GM18505 (cell line): Measurements from ENCODE around the gene APRT.
A peak's percentile ranks its signal among the peaks of the same experiment; 100 is the strongest.

Experiments used
- ATAC-seq: cut with Tn5 transposase; IDR thresholded peaks from one replicate; pipeline ENCODE4 v1.9.1; 2021; ENCODE audit not compliant: unreplicated experiment
- POLR2A ChIP-seq: IDR thresholded peaks from 4 replicates; pipeline ENCODE4 v1.6.1; 2011; ENCODE audit warnings: borderline replicate concordance; ENCODE audit not compliant: insufficient read depth, insufficient read length; ENCODE audit errors: extremely low read depth

Gene APRT

DNA sequence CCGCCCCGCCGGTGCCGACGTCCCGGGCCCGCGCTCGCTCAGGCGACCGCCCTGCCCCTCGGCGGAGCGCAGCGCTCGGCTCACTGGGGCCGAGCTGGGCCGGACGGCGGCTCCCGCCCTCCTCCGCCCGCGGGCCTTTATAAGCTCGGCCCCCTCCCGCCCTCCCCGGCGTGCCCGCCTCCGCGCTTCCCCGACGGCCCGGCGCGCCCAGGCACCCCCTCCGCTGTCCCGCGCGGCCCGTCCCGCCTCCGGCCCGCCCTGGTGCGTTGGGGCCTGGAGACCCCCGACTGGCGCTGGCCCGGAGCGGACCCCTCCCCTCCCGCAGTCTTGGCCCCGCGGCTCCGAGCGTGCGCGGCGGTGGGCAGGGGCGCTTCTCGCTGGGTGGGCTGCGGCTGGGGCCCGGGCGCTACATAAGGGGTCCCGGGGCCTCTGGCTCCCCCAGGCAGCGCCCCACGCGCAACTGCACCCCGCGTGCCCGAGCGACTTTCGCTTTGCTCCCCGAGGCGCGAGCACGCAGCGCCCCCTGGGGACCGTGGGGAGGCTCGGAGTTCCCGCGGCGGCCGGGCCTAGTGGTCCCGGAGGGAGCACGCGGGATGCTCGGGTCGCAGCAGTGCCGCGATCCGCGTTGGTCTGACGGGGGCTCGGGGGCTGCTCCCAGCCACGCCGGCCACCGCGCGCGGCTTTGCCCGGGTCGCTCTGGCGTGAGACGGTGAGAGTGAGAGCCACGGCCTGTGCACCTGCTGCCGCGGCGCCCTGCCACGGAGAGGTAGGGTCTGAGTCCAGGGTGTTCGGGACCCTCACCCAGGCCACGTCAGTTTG lies 26.4 kb downstream of the APRT start, which contains the start of gene PIEZO1:
PIEZO1 (minus strand) TSS at position 115 of the 819 bp plus-strand sequence. CDS start 256 bp downstream, outside the sequence.
- no peak for ATAC-seq
- TF ChIP-seq POLR2A, result peak; percentile 92

DNA sequence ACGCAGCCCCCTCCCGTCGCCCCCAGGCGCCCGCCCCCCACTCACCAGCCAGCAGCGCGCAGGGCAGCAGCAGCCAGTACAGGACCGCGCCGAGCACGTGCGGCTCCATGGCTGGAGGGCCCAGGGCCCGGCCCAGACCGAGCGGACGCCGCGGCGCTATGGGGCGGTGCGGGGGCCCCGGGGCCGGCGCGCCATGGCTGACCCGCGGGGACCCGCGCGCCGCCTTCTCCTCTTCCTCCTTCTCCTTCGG lies 26.9 kb downstream of the APRT start:
- ATAC-seq, result no peak
- no peak for TF ChIP-seq POLR2A

DNA sequence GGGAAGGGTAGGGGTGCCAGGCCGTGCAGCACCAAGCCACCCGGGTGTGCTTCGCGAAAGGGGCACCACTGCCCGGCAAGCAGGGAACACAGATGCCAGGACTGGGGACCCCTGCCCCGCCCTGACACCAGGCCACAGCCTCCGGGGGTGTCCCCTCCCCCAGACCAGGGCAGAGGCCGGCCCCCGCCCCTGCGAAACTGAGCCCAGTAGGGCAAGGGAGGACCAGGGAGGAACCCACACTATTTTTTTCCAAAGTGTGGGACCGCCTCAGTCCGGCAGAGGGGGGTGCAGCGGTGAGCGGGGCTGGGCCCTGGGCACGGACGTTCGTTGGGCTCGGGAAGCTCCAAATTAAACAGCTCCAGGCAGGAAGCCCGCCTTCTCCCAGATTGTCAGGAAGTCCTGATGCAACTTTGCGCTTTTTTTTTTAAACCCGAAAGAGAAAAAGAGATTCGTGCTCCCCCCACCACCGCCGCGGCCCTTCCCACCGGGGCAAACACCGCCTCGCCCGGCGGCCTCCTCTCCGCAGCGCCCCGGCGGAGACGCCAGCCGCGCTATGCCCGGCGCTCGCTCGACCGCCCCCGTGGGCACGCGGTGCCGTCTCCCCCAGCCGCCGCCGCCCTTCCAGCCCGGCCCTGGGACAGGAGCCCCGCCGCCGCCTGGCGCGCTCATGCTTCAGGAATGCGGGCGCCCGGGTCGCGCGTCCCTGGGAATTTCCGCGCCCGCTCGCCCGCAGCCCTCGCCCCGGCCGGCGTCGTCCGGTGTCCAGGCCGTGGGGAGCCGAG lies 27.5 kb downstream of the APRT start:
- no peak for TF ChIP-seq POLR2A
- ATAC-seq, result no peak

DNA sequence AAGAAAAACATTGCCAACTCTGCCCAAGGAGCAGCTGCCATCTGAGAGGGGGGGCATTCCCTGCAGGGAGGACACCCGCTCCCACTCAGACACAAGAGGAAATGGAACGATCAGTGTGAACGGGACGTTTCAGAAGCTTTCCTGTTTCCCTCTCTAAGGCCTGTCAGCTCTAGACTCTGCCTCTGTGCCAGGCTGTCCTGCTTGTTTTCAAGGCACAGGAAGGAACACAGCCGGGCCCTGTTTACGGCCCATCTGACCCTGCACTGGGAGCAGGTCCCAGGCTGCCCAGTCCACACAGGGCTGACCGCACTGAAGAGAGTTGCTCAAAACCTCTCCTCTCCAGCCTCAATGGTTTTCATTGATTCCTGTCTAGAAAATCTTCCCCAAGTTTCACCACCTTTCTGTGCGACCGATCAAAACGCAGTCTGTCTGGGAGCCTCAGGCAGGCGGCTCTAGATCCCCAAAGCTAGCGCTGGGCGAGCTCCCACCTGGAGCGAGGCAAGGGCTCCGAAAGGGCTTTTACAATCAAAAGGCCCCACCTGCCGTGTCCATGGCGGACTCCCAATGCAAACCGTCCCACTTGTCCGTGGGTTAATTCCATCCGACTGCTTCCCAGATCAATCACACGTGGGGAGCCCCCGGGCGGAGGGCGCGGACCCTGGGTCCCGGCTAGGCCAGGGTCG lies 28.2 kb downstream of the APRT start:
- TF ChIP-seq POLR2A, result peak; percentile 43
- ATAC-seq, result no peak

DNA sequence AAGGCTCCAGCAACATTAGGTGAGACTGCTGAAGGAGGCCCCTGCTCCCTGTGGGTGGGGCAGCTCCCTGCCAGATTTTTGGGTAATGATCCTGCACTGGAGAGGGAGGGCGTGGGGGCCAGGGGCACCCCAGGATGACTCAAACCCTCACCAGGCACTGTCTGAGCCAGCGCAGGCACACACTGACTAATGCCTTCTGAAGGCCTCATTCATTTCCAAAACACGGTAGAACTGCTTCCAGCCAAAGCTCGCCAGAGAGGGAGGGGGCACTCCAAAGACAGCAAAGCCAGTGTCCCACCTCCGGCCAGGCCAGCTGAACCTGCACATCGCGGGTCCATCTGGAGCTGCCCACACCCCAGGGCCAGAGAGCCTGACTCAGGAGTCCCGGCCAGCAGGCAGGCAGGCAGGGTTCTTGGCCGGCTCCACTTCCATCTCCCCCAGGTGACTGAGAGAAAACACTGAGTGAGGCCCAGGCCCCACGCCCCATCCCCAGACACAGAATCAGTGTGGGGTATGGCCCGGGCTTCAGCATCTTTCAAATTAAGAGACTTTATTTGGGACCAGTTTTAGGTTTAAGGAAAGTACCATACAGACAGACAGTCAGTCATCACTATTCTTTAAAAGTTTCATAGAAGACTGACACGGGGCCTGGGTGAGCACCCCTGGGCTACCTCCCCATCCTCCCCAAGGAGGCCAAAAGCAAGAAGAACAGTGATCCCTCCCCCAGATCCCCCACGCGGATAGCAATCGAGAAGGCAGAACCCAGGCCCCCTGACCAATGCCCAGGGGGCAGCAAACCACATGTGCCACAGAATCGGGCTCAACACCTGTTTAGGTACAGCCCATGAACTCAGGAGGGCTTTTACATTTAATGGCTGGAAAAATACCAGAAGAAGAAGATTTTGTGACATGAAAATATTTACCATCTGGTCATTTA lies 29.0 kb downstream of the APRT start:
- no peak for ATAC-seq
- no peak for TF ChIP-seq POLR2A

DNA sequence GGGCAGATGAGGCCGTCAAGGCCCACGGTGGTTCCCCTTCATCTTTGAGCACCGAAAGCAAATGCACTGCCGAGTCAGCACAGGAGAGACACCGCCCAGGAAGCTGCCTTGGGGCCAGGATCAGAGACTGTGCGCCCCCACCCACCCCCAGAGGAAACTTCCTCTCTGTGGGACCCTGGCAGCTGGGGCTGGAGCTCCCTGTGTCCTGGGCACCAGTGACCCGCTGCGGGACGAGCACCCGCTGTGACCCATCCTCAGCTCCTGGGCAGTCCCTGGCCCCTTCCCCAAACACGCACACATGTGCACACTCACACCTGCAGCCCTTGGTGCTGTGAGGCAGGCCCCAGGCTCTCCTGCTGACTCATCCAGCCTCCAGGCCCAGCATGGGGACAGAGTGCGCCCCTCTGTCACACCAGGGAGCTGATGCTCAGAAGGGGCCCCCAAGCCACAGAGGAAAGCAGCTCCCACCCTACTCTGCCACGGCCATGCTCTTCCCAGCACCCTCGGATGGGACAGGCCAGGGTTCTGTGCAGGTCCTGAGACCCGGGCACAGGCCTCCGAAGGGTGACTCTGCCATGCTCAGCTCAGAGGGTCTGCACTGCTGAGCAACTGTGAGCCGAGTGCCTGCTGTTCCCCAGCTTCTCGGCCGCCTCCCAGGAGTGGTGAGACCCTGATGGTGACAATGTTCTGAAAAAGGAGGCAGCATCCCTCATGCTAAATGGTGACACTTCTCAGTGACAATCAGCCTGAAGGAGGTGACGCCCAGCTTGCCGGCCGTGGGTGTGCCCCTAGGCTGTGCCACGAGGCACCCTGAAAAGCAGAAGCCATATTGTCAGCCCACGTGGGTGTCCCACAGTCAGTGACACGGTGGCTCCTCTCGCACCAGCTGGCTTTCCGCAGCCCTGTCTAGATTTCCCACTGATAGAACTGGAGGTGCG lies 30.3 kb downstream of the APRT start:
- TF ChIP-seq POLR2A, result peak; percentile 56
- ATAC-seq, result no peak

DNA sequence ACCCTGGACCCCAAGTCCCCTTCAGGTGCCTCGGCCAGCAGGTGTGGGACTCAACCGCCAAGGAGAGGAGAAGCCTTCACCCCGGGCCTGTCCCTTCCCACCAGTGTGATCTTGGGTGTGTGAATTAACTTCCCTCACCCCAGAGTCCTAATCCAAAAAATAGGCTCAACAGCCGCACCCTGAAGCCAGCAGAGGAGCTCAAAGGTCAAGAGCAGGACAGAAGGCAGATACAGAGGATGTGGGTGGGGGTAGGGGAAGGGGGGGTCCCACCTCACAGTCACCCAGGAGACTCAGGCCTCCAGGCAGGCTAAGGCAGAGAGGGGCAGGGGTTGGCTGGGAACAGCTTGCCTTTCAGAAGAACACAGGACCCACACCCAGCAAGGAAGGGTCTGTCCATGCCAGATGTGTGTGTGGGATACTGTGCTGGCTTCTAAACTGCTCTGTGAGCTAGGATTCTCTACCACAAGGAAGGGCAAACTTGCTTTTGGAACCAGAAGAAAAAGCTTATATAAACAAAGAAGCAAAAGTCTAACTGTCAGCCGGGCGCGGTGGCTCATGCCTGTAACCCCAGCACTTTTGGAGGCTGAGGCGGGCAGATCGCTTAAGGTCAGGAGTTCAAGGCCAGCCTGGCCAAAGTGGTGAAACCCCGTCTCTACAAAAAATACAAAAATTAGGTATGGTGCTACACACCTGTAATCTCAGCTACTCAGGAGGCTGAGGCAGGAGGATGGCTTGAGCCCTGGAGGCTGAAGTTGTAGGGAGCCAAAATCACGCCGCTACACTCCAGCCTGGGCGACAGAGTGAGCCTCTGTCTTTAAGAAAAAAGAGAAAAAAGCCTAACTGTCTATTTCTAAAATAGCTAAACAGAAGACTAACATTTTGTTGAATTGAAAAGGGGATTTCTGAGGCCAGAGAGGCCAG lies 31.3 kb downstream of the APRT start:
- no peak for ATAC-seq
- no peak for TF ChIP-seq POLR2A

DNA sequence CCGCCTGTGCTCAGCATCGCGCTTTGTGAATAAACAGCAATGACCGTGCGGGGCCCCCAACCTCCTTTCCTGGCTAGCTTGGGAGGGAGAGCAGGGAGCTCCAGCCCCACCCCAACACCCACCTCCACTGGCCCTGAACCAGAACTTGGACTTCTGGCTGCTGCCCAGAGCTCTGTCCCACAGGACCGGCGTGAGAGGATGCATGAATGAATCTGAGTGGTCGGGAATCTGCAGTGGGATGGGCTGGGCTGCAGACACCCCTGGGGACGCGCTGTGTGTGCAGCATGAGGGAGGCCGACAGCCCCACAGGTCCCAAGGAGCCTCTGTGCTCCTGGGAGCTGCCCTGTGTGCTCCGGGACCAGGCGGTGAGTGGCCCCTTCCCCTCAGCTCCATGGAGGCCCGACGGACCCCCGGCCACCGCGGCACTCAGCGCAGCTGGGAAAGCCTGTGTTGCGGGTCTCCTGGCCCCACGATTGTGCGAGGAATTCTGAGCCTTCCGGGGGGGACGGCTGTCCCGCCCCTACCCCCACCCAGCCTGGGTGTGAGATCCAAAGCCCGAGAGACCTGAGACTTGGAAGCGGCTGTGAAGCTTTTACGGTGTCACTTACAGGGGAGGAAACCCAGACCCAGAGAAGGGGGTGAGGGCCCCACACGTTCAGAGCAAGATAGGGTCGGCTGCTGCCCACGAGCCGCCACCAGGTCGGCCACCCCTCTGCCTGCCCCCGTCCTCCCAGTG lies 32.2 kb downstream of the APRT start:
- no peak for TF ChIP-seq POLR2A
- no peak for ATAC-seq

DNA sequence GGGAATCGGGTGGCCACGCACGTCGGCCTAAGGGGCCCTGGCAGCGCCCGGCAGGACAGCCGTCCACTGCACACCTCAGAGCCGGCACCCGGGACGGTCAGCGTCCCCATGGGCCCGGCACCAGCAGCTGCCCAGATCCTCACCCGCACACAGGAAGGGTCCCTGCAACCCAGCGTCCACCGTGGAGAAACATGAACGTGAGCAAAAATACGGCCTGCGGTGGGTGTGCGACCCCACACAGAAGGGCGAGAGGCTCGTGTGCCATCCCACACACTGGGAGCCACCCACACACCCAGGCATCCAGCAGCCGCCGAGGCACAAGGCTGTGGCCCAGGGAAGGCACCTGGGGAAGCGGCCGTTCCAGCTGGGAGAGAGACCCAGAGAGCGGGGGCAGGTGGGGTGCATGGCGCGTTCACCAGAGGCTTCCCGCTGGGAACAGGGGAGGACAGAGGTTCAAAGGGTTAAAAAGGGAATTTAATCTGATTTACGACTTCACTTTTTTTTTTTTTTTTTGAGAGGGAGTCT lies 33.1 kb downstream of the APRT start:
- no peak for ATAC-seq
- TF ChIP-seq POLR2A, result no peak

DNA sequence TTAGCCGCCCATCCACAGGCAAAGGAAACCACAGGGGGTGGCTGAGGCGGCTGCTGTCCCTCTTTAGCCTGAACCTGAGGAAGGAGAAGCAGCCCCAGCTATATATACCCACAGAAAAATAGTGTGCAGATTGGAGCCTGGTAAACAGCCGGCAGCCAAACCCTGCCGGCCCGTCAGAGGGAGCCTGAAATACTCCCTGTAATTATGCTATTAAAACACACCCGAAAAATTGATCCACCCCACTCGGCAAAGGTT lies 33.5 kb downstream of the APRT start:
- no peak for TF ChIP-seq POLR2A
- no peak for ATAC-seq

DNA sequence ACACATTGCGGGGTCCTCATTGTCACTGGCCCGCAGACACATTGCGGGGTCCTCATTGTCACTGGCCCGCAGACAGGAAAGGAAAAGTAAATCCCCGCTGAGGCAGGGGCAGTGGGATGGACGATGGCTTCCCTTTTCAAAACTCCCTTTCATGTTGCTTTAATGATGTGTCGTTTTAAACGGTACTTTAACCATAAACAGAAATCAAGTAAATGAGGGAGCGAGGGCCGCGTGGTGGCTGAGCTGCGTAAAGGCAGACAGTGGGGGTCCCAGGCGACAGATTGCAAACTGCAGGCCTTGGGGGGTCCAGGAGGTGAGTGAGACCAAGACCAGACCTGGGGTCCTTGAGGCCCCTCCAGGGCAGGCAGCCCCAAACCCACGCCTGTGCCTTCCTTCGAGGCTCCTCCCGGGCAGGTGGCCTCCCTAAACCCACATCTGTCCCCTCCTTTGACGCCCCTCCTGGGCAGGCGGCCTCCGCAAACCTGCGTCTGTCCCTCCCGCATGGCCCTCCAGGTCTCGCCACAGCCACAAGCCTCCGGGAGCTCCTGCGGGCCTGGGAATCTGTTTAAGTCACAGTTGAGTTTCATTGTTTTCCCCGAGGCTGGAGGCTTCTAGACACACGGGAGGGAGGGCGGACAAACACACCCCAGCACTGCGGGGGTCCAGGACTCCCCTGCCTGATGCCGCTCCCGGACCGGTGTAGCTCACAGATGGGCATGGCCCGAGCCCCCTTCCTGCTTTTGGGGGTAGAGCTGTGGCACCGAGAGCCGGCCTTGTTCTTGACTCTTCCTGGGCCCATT lies 34.1 kb downstream of the APRT start:
- ATAC-seq, result no peak
- no peak for TF ChIP-seq POLR2A
